Kidney glomerular epithelial cell (primary cell): ENCODE data around the gene FANCI.

Experiments used
- DNase-seq: peaks from one replicate; lab custom pipeline; 2025; lab: John Stamatoyannopoulos, UW

The FANCI gene

DNA sequence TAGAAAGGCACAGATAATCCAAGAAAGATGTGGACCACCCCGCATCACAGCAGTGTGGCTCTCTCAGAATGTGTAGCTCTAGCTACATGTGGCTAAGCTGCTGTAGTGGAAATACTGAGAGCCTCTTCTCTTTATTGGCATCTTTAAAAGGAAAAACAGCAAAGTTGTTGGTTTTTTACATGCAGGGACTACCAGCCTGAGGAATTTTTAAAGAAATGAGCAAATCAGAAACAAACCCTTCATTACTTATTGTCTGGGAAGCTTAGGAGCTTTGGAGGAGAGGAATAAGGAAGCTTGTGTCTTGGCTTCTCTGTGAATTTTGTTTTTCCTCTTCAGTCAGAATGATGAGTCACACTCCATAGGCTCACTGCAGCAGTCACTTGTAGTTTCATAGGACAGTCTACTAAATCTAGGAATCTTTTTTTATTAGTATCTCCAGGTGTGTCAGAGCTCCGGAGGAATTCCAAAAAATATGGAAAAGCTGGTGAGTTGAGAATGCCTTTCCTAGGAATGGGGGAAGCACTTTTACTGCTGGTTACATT, 63.3 kb downstream of the FANCI start:
- no peak for DNase-seq

DNA sequence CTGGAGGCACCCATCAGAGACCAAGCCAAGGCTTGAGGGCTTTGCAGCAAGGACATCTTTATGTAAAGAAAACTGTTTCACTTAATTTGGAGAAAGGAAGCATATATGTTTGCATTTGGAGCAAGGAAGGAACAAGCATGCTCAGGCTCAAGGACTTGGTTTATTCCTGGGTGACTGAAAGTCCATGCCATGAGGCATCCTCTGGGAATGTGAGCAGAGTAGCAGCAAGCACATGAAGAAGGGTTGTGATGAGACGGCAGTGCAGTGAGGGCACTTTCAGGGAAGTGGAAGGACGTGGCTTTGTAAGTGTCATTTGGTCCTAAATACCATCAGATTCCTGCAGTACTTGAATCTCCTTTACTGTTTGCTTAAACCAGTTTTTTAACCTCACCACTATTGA, 64.0 kb downstream of the FANCI start:
- peak; percentile 30 for DNase-seq

DNA sequence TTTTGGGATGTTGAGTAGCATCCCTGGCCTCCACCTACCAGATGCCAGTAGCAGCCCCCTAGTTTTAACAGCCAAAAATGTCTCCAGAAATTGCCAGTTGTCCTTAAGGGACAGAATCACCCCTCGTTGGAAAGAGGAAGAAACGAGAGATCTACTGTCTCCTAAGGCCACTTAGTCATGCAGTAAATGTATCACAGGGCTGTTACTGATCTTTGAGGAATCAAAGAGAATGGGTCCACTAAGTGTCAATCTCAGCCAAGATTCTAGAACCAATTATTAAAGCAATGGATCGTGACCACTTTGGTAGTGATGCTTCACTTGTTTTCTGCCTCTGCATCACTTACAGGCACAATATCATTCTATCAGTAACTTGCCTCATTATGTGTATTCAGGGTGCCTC, 64.5 kb downstream of the FANCI start:
- DNase-seq, result no peak

DNA sequence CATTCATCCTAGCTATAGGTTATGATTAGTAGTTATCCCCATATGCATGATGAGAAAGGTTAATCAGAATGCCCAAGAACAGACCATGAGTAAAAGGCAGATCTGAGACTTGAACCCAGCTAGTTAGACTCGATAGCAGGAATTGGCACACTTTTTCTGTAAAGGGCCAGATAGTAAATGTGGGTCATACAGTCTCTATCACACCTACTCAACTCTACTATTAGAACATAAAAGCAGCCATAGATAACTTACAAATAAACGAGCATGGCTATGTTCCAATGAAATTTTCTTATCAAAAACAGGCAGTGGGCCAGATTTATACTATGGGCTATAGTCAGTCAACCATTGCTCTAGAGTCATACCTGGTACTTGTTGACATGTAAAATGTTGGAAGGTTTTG, 66.2 kb downstream of the FANCI start:
- no peak for DNase-seq

DNA sequence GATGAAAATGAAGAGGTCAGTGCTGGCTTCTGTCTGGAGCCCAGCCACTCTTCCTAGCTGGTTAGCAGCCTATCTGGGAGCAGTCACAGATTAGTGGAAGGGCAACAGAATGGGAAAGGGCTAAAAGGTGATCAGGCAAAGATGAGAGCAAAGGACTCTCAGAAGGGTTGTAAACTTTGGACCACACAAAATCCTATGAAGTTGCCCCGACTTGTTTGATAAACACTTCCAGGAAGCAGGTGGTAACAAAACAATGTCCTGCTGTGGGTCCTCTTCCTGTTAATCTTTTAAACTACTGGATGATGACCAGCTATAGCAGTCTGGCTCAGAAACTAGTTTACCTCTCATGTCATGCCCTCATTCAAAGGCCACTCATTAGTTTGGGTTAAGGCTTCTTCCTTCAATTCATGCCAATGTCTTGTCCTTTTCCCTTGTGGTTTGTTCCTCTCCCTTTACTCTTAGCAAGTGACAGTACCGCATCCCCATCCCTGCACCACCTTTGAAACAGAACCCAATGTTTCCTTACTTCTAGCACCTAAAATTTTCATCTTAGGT, 71.7 kb downstream of the FANCI start:
- no peak for DNase-seq

DNA sequence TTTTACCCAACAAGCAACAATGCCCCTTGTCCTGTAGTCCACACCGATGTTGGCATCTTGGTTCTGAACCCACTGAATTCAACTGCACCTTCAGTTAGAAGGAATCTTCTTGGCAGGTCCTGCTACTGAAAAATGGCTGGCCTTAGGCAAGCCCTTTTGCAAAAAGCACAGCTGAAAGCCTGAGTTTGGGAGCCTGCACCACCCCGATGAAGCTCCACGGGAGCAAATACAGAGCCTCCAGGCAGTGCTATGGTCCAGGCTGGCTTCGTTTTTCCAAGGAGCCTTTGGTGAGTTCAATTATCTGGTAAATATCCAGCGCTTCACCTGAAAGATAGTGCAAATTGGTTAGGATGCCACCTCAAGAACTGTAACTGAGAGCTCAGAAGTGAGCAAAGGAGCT, 72.7 kb downstream of the FANCI start:
- no peak for DNase-seq

DNA sequence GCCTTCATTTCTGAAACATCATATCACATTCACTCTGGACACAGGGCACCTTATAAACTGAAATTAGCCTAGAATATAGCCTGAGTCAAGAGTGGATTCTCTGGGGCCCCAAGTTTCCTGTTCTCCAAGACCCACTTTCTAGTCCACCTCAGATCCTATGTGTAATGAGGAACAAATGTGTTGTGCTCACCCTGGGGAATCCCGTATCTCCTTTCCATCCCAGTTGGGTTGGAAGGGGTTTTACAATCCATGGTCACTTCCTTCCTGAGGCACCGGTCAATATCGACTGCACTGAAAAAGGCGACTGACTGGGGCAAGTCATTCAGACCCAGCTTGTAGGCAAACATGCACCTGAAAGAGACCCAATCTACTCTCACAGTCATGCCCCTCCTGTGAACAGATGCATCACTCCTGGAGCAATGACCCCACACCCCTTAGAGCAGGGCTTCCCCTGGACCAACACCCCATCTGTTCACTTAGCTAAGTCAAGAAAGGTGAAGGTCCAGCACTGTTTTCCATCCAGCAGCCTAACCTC, 73.5 kb downstream of the FANCI start:
- DNase-seq, result no peak

DNA sequence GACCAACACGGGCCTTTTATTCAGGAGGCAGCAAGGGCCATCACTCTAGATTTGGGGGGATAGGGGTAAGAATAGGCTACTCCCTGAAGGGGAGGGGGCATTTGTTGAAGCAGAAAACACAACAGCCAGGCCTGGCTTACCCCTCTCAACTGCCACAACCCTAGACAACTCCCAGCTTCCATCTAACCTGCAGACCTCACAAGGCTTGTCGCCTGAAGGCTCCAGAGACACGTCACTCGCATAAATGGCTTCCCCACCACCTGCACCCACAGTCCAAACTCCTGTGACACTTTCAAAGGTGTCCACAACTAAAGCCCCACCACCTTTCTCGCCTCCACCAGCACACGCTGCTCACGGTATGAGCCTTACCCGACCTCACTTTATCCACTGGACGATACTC, 75.9 kb downstream of the FANCI start:
- no peak for DNase-seq

DNA sequence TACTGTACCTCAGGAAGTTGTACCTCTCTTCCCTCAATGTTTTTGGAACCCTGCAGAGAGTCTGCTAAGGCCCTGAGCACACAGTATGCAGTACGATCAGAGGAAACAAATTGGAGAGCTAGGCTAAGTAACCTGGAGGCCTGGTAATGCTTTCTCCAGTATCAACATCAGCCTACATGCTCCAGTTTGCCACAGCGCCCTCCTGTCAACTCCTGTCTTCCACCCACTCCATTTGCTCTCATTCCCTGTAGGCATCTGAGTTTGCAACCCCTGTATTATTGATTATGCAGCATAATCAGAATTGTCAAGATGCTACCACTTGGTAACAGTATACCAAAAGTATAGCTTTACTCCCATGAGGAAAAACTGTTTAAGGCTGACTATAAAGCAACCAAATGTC, 76.4 kb downstream of the FANCI start:
- no peak for DNase-seq

DNA sequence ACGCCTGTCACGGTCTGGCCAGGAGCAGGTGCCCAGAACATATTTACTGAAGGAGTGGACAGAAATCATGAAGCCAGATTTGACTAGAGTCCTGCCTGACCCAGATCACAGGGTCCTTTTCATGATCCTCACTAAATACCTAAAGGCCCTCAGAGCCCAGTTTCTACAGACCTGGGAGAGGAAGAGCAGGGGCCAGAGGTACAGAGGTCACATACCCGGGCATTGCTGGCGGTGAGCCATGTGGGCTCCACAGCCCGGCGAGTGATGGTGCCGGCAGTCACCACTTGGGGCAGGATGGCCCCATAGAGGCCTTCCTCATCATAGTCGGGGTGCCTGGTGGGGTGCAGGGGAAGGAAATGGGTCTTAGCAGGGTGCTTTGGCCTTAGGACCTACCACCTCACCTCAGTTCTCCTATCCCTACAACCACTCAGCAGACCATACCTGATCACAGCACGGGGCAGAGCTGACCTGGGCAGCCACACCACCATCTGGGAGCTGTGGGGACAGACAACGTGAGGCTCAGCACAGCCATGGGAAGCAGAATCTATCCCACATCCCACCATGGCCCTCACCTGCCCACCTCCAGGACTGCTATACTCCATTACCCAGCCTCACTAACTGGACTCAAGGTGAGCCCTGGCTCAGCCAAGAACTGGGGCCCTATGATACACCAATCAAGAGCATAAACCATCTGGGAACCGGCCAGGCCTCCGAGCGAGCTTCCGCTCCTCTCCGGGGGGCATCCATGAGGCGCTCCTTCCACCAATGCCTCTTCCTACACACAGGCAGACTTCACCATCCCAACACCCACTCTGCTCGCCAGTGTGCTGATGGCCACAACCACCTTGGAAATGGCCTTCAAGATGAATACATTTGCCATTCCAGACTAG, 78.0 kb downstream of the FANCI start:
- no peak for DNase-seq

DNA sequence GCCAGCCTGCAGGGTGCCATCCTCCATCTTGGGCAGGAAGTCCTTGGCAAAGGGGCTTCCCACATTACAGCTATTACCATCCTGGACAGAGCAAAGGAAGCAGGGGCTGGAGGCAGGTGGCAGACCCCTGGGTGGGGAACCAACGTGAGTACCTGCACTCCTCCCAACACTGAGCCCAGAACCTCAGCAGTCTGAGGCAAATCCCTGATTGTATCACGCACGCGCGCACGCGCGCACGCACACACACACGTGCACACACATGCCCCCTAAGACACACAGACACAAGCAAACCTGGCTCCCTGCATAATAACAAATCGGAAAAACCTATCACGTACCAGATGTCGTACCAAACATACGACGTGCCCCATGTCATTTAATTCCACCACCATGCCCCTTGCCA, 79.0 kb downstream of the FANCI start:
- no peak for DNase-seq

DNA sequence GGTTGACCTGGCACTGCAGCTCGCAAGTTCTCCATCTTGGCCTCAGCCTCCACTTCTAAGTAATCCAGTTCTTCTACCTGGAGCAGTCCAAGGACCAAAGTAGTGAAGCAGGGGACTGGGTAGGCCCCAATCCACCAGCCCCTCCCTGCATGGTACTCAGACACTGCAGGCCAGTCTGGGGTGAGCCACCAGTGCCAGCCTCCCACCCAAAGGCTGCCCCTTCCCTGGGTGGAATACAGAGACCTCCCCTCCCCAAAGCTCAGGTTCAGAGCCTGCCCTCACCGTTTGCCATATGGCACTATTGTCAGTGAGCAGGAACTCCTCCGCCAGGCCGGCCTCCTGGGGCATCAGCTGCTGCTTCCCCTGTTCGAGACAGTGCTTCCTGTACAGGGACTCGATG, 80.0 kb downstream of the FANCI start:
- DNase-seq, result no peak

DNA sequence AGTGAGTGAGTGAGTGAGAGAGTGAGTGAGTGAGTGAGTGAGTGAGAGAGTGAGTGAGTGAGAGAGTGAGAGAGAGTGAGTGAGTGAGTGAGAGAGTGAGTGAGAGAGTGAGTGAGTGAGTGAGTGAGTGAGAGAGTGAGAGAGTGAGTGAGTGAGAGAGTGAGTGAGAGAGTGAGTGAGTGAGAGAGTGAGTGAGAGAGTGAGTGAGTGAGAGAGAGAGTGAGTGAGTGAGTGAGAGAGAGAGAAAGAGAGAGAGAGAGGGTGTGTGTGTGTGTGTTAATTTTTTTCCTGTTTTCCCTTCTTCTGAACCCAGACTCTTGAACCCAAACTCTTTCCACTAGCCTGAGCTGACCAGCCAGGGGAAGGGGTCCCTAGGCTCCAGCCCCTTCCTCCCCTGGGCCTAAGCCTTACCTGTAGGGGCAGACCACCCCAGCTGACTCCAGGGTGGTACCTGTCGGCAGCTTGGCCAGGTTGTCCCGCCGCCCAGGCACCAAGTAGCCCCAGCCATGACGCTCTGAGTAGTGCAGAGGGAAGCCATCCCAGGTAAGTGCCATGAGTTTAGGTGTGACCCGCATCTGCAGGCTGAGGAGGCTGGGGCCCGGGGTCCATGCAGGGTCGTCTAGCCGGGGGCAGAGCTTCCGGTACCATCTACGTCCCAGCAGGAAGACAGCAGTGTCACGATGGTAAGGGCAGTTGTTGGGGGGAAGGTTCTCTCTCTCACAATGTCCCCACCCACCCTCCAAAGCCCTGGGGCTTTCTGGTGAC, 81.4 kb downstream of the FANCI start:
- no peak for DNase-seq

DNA sequence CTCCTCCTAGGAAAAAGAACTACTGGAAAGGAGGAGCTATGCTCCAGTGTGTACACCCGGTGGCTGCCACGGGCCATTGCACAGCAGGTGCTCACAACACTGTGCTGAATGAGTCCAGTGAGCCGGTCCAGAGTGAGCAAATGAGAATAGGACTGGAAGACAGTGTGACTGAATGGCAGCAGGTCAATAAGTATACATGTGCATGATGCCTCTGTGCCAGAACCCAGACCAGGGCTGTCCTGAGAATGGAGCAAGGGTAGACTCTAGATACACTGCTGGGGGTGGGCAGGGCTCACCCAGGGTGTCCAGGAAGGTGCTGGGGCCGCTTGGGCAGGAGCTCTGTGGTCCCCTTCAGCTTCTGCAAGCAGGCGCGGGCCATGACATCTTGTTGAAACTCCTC, 82.5 kb downstream of the FANCI start:
- DNase-seq, result no peak

DNA sequence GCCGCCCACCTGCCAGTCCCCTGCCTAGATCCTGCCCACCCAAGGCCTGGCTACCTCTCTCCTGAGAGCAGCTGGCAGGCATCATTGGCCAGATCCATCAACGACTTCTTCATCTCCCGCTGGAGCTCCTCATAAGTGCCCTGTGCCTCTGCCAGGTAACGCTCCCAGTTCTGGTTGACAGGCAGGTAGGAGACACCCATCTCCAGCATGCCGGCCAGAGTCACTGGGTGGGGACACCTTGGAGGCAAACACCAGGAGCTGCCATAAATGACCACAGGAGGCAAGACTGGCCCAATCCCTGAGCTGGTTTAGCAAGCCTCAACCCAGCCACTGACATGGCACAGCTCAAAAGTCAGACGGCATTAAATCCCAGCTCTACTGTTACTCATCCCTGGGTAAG, 83.3 kb downstream of the FANCI start:
- no peak for DNase-seq

DNA sequence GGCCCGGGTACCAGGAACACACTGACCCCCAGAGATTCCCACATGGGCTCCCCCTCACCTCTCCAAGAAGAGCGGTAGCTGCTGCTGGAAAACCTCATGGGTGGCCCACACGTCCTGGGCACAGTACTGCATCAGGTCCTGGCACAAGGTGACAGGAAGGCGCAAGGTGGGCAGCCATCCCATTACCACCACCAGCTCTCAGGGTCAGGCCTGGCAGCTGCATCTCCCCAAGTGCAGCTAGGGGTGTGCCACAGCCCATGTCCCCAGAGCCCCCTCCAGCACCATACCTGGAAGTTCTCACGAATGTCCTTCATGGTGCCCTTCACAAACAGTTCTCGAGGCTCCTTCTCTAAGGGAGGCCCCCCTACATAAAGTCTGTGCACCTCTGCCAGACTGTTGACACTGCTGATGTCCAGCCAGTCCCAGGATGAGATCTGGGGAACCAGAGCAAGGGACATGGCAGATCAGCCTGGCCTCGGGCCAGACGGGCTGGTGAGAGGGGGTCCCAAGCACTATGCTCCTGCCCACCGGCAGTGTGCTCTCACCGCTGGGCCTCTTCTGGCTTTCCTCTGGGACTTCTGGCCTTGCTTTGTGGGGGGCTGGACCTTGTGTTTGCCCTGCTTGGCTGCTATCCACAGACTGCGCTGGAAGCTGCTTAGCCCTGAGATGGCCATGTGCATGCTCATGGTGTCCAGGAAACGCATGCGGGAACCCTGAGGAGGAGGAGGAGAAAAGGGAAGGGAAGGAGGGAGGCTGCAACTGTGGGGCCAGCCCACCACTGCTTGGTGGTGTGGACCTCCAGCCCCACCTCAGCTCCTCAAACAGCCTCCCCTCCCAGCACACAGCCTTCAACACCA, 84.8 kb downstream of the FANCI start:
- DNase-seq, result no peak

DNA sequence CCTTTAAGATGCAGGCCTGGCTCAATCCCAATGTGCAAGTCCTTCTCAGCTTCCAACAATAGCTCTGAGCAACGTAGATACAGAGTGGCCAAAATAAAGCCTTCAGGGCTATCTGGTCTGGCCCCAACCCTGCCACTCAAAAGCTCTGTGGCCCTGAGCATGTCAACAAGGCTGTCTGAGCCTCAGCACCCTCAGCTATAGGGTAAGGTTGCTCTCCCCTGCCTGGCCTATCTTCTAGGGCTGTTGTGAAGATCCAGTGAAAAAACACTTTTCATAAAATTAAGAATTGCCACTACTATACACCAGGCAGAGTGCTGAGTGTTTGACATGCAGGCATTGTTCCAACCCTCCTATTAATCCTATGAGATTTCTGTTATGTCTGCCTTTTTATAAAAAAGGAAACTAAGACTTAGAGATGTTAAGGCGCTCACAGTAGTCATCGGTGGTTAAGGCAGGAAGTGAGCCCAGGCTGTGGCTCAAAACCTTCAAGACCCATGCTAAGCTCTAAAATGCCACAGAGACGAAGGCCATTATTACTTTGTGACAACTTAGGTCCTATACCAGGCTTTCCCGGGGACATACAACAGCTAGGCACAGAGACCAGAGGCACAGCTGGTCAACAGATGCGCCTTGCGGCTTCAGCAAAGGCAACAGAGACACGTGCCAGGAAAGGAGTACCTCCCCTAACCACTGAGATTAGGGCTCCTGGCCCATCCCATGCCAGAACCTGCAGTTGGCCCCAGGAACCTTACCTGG, 85.7 kb downstream of the FANCI start:
- DNase-seq, result no peak

DNA sequence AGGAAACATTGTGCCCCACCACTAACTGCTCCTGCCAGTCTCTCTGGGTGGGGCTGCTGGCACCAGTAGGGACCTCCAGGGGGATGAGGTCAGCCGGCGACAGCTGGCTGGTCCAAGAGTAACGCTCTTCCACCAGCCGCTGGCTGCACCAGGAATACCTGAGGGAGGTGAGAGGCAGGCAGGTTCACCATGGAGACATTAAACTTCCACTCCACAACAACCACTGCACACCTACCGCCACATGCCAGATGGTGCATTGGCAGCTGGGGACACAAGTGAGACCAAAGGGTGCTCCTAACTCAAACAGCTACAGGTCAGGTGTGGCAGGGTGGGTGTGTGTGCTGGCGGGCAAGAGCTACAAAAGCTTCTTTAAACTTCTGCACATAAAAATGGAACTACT, 86.3 kb downstream of the FANCI start:
- DNase-seq, result no peak

DNA sequence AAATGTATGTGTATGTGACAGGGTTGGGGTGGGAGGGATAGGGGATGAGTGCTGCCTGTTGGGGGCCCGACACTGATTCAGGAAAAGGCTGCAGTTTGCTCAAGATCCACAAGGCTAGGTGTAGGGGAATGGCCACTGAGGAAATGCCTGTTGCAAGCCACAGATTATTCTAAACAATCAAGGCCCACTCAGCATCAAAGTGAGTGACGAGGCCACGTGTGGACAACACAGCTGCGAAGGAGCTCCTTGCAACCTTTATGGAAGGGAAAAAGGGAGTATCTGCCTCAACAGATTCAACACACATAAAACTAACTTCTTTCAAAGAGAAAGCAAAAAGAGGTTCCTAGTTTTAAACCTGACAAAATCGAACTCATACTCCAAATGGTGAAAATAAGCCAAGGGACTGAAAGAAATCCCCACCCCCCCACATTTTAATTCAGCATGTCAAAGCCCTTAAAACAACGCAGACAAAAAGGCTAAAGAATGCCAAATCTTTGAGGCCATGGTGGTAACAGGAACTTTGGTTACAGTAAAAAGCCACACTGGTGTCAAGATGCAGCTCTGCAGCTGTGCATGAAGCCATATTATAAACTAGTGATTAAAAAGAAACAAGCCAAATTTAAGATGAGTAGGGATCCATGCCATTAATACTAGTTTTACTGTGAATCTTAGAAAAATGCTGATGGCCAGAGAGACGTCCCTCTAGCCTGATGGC, 87.3 kb downstream of the FANCI start:
- DNase-seq, result no peak

DNA sequence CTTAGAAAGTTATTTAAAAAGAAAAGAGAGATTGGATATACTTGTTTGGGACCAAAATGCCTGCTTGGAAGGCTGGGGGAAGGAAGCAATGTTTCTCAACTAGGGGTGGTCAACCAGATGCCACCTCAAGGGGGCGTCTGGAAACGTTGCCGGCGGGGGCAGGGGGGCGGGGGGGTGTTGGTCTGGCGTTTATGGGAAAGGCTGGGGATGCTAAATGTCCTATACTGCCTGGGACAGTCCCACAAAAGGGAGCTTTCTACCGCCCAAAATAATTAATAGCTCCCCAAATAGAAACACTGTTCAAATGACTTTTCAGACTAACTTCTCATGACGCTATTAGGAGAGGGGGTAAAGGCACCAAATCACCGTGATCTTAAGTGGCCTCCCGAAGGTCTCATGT, 88.7 kb downstream of the FANCI start:
- peak; percentile 12 for DNase-seq
